ENCODE data around the gene SNX18. TPM values are rescaled to one million over a fixed set of nuclear protein-coding genes. Genes with fewer than 3 reads are reported as not detected.
A peak's percentile ranks its signal among the peaks of the same experiment; 100 is the strongest.

Gene SNX18
- total RNA-seq, 1 donor from 2014 or later, result 38.8 TPM

GRCh38 chr5:54570916-54571315 is 53.4 kb downstream of the SNX18 start:
- no peaks in the 10 kb centered on the region for H3K36me3 ChIP-seq (ENCODE audit: insufficient read depth, low read length)
- H3K27me3 Mint-ChIP-seq (ENCODE audit: low read depth, unreplicated experiment), result peaks cover 4% of the 10 kb centered on the region
- FAIRE-seq, result peak; percentile 20
- peaks cover 7% of the 10 kb centered on the region for H3K4me1 ChIP-seq (ENCODE audit: insufficient read depth, low read length)
- H3K4me3 Mint-ChIP-seq (ENCODE audit: unreplicated experiment), result no peak overlapping the region
- no peak for TF ChIP-seq EZH2 (IDR thresholded peaks at IDR 0.05; ENCODE audit: insufficient read depth, low read length)
- TF ChIP-seq CTCF (IDR thresholded peaks at IDR 0.05; ENCODE audit: insufficient read depth, low read depth, low read length), result no peak
- peaks cover 3% of the 10 kb centered on the region for H3K4me1 Mint-ChIP-seq (ENCODE audit: low read depth, unreplicated experiment)
- DNase-seq (ENCODE audit: low read depth), result peak; percentile 82
- H3K4me2 ChIP-seq (ENCODE audit: low read length), result no peak overlapping the region
- H3K36me3 Mint-ChIP-seq (ENCODE audit: low read depth, unreplicated experiment), result peaks cover 5% of the 10 kb centered on the region
- H3K9me3 Mint-ChIP-seq (ENCODE audit: unreplicated experiment), result peaks cover 6% of the 10 kb centered on the region
- no peaks in the 10 kb centered on the region for H3K27me3 ChIP-seq (ENCODE audit: insufficient read depth, low read length)
- no peak overlapping the region for H3K4me3 ChIP-seq (ENCODE audit: insufficient read depth, low read depth, low read length)
- H2AFZ ChIP-seq (ENCODE audit: low read depth, low read length), result no peak overlapping the region
- H3K9ac ChIP-seq (ENCODE audit: low read length), result no peak overlapping the region
- H3K27ac Mint-ChIP-seq (ENCODE audit: unreplicated experiment), result no peak overlapping the region
- H3K27ac ChIP-seq (ENCODE audit: low read depth, low read length), result no peak overlapping the region
- no peaks in the 10 kb centered on the region for H4K20me1 ChIP-seq (ENCODE audit: insufficient read depth, low read length)
- no peaks in the 10 kb centered on the region for H3K79me2 ChIP-seq (ENCODE audit: insufficient read depth, low read length)
- H3K9me3 ChIP-seq (ENCODE audit: insufficient read depth, low read depth, low read length), result no peaks in the 10 kb centered on the region

GRCh38 chr5:54571462-54571861 is 53.9 kb downstream of the SNX18 start:
- FAIRE-seq, result no peak
- Mint-ChIP-seq H3K9me3 (ENCODE audit: unreplicated experiment) (peaks cover 6% of the 10 kb centered on the region), H3K36me3 (ENCODE audit: low read depth, unreplicated experiment) (peaks cover 6% of the 10 kb centered on the region), H3K4me3 (ENCODE audit: unreplicated experiment) (no peak overlapping the region), H3K27ac (ENCODE audit: unreplicated experiment) (no peak overlapping the region), H3K4me1 (ENCODE audit: low read depth, unreplicated experiment) (peaks cover 3% of the 10 kb centered on the region), H3K27me3 (ENCODE audit: low read depth, unreplicated experiment) (peaks cover 4% of the 10 kb centered on the region)
- no peaks in the 10 kb centered on the region for H3K79me2 ChIP-seq (ENCODE audit: insufficient read depth, low read length)
- no peaks in the 10 kb centered on the region for H3K36me3 ChIP-seq (ENCODE audit: insufficient read depth, low read length)
- no peaks in the 10 kb centered on the region for H3K9me3 ChIP-seq (ENCODE audit: insufficient read depth, low read depth, low read length)
- no peak overlapping the region for H2AFZ ChIP-seq (ENCODE audit: low read depth, low read length)
- no peaks in the 10 kb centered on the region for H4K20me1 ChIP-seq (ENCODE audit: insufficient read depth, low read length)
- TF ChIP-seq CTCF (IDR thresholded peaks at IDR 0.05; ENCODE audit: insufficient read depth, low read depth, low read length) (no peak), EZH2 (IDR thresholded peaks at IDR 0.05; ENCODE audit: insufficient read depth, low read length) (no peak)
- DNase-seq (ENCODE audit: low read depth), result no peak
- H3K4me3 ChIP-seq (ENCODE audit: insufficient read depth, low read depth, low read length), result no peak overlapping the region
- H3K9ac ChIP-seq (ENCODE audit: low read length), result no peak overlapping the region
- peaks cover 7% of the 10 kb centered on the region for H3K4me1 ChIP-seq (ENCODE audit: insufficient read depth, low read length)
- H3K4me2 ChIP-seq (ENCODE audit: low read length), result no peak overlapping the region
- no peaks in the 10 kb centered on the region for H3K27me3 ChIP-seq (ENCODE audit: insufficient read depth, low read length)
- H3K27ac ChIP-seq (ENCODE audit: low read depth, low read length), result no peak overlapping the region

GRCh38 chr5:54573812-54574489 is 56.4 kb downstream of the SNX18 start:
- H4K20me1 ChIP-seq (ENCODE audit: insufficient read depth, low read length), result no peaks in the 10 kb centered on the region
- H2AFZ ChIP-seq (ENCODE audit: low read depth, low read length), result no peak overlapping the region
- Mint-ChIP-seq H3K4me3 (ENCODE audit: unreplicated experiment) (no peak overlapping the region), H3K9me3 (ENCODE audit: unreplicated experiment) (peaks cover 2% of the 10 kb centered on the region), H3K36me3 (ENCODE audit: low read depth, unreplicated experiment) (peaks cover 2% of the 10 kb centered on the region), H3K27ac (ENCODE audit: unreplicated experiment) (no peak overlapping the region), H3K27me3 (ENCODE audit: low read depth, unreplicated experiment) (peaks cover 4% of the 10 kb centered on the region), H3K4me1 (ENCODE audit: low read depth, unreplicated experiment) (peaks cover 3% of the 10 kb centered on the region)
- TF ChIP-seq CTCF (IDR thresholded peaks at IDR 0.05; ENCODE audit: insufficient read depth, low read depth, low read length) (no peak), EZH2 (IDR thresholded peaks at IDR 0.05; ENCODE audit: insufficient read depth, low read length) (no peak)
- peaks cover 7% of the 10 kb centered on the region for H3K4me1 ChIP-seq (ENCODE audit: insufficient read depth, low read length)
- no peak overlapping the region for H3K4me3 ChIP-seq (ENCODE audit: insufficient read depth, low read depth, low read length)
- no peak overlapping the region for H3K9ac ChIP-seq (ENCODE audit: low read length)
- no peaks in the 10 kb centered on the region for H3K9me3 ChIP-seq (ENCODE audit: insufficient read depth, low read depth, low read length)
- no peak overlapping the region for H3K27ac ChIP-seq (ENCODE audit: low read depth, low read length)
- no peak for DNase-seq (ENCODE audit: low read depth)
- no peaks in the 10 kb centered on the region for H3K36me3 ChIP-seq (ENCODE audit: insufficient read depth, low read length)
- H3K79me2 ChIP-seq (ENCODE audit: insufficient read depth, low read length), result no peaks in the 10 kb centered on the region
- no peak overlapping the region for H3K4me2 ChIP-seq (ENCODE audit: low read length)
- FAIRE-seq, result no peak
- H3K27me3 ChIP-seq (ENCODE audit: insufficient read depth, low read length), result no peaks in the 10 kb centered on the region
